DND-41 (cell line): ENCODE data around the gene ST3GAL4.

Experiments
- ATAC-seq: fragments of 200-7000 bp; cut with Tn5 transposase; 3 replicates; pipeline ENCODE4 v1.9.1; 2021; ENCODE audit warnings: low read depth; ENCODE audit not compliant: insufficient read depth
- DNase-seq: peaks from one replicate; pipeline ENCODE4 v3.0.0-alpha.2; 2020
- H2AFZ ChIP-seq: 2 replicates; pipeline ENCODE4 v1.6.0; 2012; ENCODE audit warnings: low read depth, low read length
- H3K27ac ChIP-seq: 2 replicates; pipeline ENCODE4 v1.5.1; 2012; ENCODE audit warnings: low read length, inconsistent platforms
- H3K27me3 ChIP-seq: fragments of 200-600 bp; sonication (generic); 2 replicates; pipeline ENCODE4 v1.6.0; 2012; ENCODE audit warnings: low read length, mild to moderate bottlenecking, inconsistent platforms; ENCODE audit not compliant: insufficient read depth, poor library complexity
- H3K36me3 ChIP-seq: 2 replicates; pipeline ENCODE4 v1.5.1; 2012; ENCODE audit warnings: low read length, inconsistent platforms; ENCODE audit not compliant: insufficient read depth
- H3K4me1 ChIP-seq: 2 replicates; pipeline ENCODE4 v1.5.1; 2012; ENCODE audit warnings: mild to moderate bottlenecking, low read length; ENCODE audit not compliant: insufficient read depth
- H3K4me2 ChIP-seq: 2 replicates; pipeline ENCODE4 v1.6.0; 2012; ENCODE audit warnings: mild to moderate bottlenecking, moderate library complexity, low read length, inconsistent platforms; ENCODE audit not compliant: insufficient read depth
- H3K4me3 ChIP-seq, 2 experiments: fragments of 200-600 bp in 1 of 2; shearing (Covaris generic) in 1 of 2; 2 replicates each; pipeline ENCODE4 v1.5.1; 2012 to 2016; ENCODE audit warnings: inconsistent platforms in 2 of 2, low read length in 2 of 2, mild to moderate bottlenecking in 2 of 2, low read depth in 1 of 2, moderate library complexity in 1 of 2
- H3K79me2 ChIP-seq: 2 replicates; pipeline ENCODE4 v1.6.0; 2012; ENCODE audit warnings: low read length, inconsistent platforms; ENCODE audit not compliant: insufficient read depth
- H3K9ac ChIP-seq: 2 replicates; pipeline ENCODE4 v1.6.0; 2012; ENCODE audit warnings: low read depth, mild to moderate bottlenecking, inconsistent platforms, low read length, moderate library complexity
- H3K9me3 ChIP-seq: 2 replicates; pipeline ENCODE4 v1.5.1; 2012; ENCODE audit warnings: low read length, moderate library complexity, mild to moderate bottlenecking, inconsistent platforms; ENCODE audit not compliant: insufficient read depth, severe bottlenecking
- H4K20me1 ChIP-seq: 2 replicates; pipeline ENCODE4 v1.6.0; 2012; ENCODE audit warnings: low read length; ENCODE audit not compliant: insufficient read depth
- CTCF ChIP-seq: IDR thresholded peaks from 2 replicates; pipeline ENCODE4 v1.5.1; 2012; ENCODE audit warnings: borderline replicate concordance, low read length, moderate library complexity, mild to moderate bottlenecking; ENCODE audit not compliant: poor library complexity, severe bottlenecking; ENCODE audit errors: extremely low read depth
- EZH2 ChIP-seq: IDR thresholded peaks from 3 replicates; pipeline ENCODE4 v1.6.1; 2012; ENCODE audit warnings: borderline replicate concordance, low read depth, mild to moderate bottlenecking, moderate library complexity, low read length, inconsistent platforms; ENCODE audit not compliant: severe bottlenecking

Gene ST3GAL4

GRCh38 chr11:126424471-126425039, 69.1 kb downstream of the ST3GAL4 start:
- TF ChIP-seq CTCF (no peak), EZH2 (no peak)
- ATAC-seq (no peak), DNase-seq (no peak)
- Histone ChIP-seq H2AFZ (no peak overlapping the region), H3K36me3 (no peaks in the 10 kb centered on the region), H3K4me2 (no peak overlapping the region), H3K9ac (no peak overlapping the region), H3K4me3 (no peak overlapping the region), H3K9me3 (no peaks in the 10 kb centered on the region), H3K27ac (no peak overlapping the region), H3K4me1 (no peaks in the 10 kb centered on the region), H3K27me3 (no peaks in the 10 kb centered on the region), H3K79me2 (no peaks in the 10 kb centered on the region), H4K20me1 (no peaks in the 10 kb centered on the region)

GRCh38 chr11:126426106-126426505, 70.6 kb downstream of the ST3GAL4 start:
- Histone ChIP-seq H2AFZ (no peak overlapping the region), H4K20me1 (no peaks in the 10 kb centered on the region), H3K9me3 (no peaks in the 10 kb centered on the region), H3K36me3 (no peaks in the 10 kb centered on the region), H3K4me2 (no peak overlapping the region), H3K27ac (no peak overlapping the region), H3K9ac (no peak overlapping the region), H3K4me1 (no peaks in the 10 kb centered on the region), H3K79me2 (no peaks in the 10 kb centered on the region), H3K4me3 (no peak overlapping the region), H3K27me3 (no peaks in the 10 kb centered on the region)
- no peak for ATAC-seq
- TF ChIP-seq CTCF (no peak), EZH2 (no peak)
- no peak for DNase-seq

- H3K9ac ChIP-seq = no peak overlapping the region
- no peak overlapping the region for H3K4me2 ChIP-seq
- H3K27ac ChIP-seq = no peak overlapping the region
- H2AFZ ChIP-seq = no peak overlapping the region
- H3K4me3 ChIP-seq = no peak overlapping the region
- H3K79me2 ChIP-seq = no peaks in the 10 kb centered on the region
- no peaks in the 10 kb centered on the region for H3K36me3 ChIP-seq
- ATAC-seq = no peak
- TF ChIP-seq EZH2 (no peak), CTCF (no peak)
- H4K20me1 ChIP-seq = no peaks in the 10 kb centered on the region
- no peaks in the 10 kb centered on the region for H3K4me1 ChIP-seq
- no peak for DNase-seq
- H3K27me3 ChIP-seq = no peaks in the 10 kb centered on the region
- no peaks in the 10 kb centered on the region for H3K9me3 ChIP-seq
These were observed 71.6 kb downstream of the ST3GAL4 start for GRCh38 chr11:126426820-126427749.
